Measurements from ENCODE around the gene ARAP1. TPM values are rescaled to one million over a fixed set of nuclear protein-coding genes. Genes with fewer than 3 reads are reported as not detected.

Gene ARAP1
- polyA plus RNA-seq, 1 donor from 2014 or later, result 3.5 TPM

DNA sequence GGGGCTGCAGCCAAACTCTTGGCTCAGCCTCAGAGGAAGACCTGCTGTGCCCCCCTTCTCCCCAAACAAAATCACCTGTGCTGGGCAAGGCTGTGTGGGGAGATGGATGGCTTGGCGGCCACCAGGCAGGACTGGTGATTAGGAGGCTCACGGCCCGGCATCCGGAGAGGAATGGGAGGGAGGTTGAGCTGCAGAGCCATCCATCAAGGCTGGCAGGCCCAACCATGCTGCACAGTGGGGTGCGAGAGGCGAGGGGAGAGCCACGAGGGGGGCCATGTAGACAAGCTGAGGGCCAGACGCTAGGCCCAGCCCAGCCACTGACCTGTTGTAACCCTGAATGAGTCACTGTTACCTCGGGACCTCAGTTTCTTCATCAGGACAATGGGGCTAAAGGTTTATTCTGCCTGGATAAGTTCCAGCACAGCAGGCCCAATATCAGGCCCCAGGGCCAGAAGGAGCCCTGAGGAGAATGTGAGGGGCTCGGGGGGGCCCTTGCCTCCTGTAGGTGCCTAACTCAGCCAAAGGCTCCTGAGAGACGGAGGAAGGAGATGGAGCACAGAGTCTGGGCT is 96.2 kb downstream of the ARAP1 start:
- Histone ChIP-seq H3K27ac (ENCODE audit: low read length) (no peak overlapping the region), H3K4me2 (ENCODE audit: low read length) (no peak overlapping the region), H3K9me2 (ENCODE audit: insufficient read depth, low read length) (no peaks in the 10 kb centered on the region), H3K36me3 (ENCODE audit: insufficient read depth, low read length) (no peaks in the 10 kb centered on the region), H3K9ac (ENCODE audit: low read length) (no peak overlapping the region), H4K20me1 (ENCODE audit: insufficient read depth) (no peaks in the 10 kb centered on the region), H3F3A (ENCODE audit: insufficient read depth, low read length, poor library complexity, severe bottlenecking) (no peaks in the 10 kb centered on the region), H3K4me3 (ENCODE audit: low read length) (no peak overlapping the region), H2AFZ (ENCODE audit: low read depth, low read length) (no peak overlapping the region), H3K27me3 (ENCODE audit: insufficient read depth, low read depth, low read length) (no peaks in the 10 kb centered on the region), H3K9me3 (ENCODE audit: low read length) (no peaks in the 10 kb centered on the region), H3K79me2 (replicated peaks; ENCODE audit: insufficient read depth, low read length) (no peaks in the 10 kb centered on the region)
- TF ChIP-seq, protein P1, sequence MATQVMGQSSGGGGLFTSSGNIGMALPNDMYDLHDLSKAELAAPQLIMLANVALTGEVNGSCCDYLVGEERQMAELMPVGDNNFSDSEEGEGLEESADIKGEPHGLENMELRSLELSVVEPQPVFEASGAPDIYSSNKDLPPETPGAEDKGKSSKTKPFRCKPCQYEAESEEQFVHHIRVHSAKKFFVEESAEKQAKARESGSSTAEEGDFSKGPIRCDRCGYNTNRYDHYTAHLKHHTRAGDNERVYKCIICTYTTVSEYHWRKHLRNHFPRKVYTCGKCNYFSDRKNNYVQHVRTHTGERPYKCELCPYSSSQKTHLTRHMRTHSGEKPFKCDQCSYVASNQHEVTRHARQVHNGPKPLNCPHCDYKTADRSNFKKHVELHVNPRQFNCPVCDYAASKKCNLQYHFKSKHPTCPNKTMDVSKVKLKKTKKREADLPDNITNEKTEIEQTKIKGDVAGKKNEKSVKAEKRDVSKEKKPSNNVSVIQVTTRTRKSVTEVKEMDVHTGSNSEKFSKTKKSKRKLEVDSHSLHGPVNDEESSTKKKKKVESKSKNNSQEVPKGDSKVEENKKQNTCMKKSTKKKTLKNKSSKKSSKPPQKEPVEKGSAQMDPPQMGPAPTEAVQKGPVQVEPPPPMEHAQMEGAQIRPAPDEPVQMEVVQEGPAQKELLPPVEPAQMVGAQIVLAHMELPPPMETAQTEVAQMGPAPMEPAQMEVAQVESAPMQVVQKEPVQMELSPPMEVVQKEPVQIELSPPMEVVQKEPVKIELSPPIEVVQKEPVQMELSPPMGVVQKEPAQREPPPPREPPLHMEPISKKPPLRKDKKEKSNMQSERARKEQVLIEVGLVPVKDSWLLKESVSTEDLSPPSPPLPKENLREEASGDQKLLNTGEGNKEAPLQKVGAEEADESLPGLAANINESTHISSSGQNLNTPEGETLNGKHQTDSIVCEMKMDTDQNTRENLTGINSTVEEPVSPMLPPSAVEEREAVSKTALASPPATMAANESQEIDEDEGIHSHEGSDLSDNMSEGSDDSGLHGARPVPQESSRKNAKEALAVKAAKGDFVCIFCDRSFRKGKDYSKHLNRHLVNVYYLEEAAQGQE (IDR thresholded peaks at IDR 0.05; ENCODE audit: borderline replicate concordance), result no peak
- TF ChIP-seq SMC3 (conservative IDR thresholded peaks at IDR 0.05; ENCODE audit: poor library complexity) (no peak), EZH2 (IDR thresholded peaks at IDR 0.05; ENCODE audit: borderline replicate concordance, insufficient read depth, low read length, poor library complexity, severe bottlenecking) (no peak), TAF1 (IDR thresholded peaks at IDR 0.05; ENCODE audit: low read depth) (no peak), RAD21 (conservative IDR thresholded peaks at IDR 0.05) (no peak), EP300 (conservative IDR thresholded peaks at IDR 0.05; ENCODE audit: poor library complexity, severe bottlenecking) (no peak), MXI1 (conservative IDR thresholded peaks at IDR 0.05; ENCODE audit: poor library complexity, severe bottlenecking) (no peak), POLR2AphosphoS5 (IDR thresholded peaks at IDR 0.05) (no peak)
- TF ChIP-seq, protein P2, sequence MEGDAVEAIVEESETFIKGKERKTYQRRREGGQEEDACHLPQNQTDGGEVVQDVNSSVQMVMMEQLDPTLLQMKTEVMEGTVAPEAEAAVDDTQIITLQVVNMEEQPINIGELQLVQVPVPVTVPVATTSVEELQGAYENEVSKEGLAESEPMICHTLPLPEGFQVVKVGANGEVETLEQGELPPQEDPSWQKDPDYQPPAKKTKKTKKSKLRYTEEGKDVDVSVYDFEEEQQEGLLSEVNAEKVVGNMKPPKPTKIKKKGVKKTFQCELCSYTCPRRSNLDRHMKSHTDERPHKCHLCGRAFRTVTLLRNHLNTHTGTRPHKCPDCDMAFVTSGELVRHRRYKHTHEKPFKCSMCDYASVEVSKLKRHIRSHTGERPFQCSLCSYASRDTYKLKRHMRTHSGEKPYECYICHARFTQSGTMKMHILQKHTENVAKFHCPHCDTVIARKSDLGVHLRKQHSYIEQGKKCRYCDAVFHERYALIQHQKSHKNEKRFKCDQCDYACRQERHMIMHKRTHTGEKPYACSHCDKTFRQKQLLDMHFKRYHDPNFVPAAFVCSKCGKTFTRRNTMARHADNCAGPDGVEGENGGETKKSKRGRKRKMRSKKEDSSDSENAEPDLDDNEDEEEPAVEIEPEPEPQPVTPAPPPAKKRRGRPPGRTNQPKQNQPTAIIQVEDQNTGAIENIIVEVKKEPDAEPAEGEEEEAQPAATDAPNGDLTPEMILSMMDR (IDR thresholded peaks at IDR 0.05; ENCODE audit: poor library complexity, severe bottlenecking), result no peak

DNA sequence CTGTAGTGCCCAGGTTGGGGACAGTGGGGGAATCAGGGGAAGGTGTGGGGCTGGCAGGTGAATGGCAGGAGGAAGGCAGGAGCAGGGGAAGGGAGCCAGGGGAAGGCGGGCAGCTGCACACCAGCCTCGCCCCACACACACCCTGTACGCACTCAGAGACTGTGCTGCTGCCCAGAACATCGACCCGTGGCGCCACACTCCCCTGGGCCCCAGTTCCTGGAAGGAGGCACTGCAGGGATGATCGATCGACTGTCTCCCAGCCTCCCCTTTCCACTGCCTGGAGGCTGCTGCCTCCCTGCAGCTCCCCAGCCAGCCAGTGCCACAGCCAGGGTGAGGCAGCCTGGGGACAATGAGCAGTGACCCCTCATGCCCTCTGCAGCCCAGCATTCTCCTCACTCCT is 97.2 kb downstream of the ARAP1 start:
- Histone ChIP-seq H3K4me2 (ENCODE audit: low read length) (no peak overlapping the region), H3K9me3 (ENCODE audit: low read length) (no peaks in the 10 kb centered on the region), H4K20me1 (ENCODE audit: insufficient read depth) (no peaks in the 10 kb centered on the region), H3K9me2 (ENCODE audit: insufficient read depth, low read length) (no peaks in the 10 kb centered on the region), H3K27ac (ENCODE audit: low read length) (no peak overlapping the region), H3F3A (ENCODE audit: insufficient read depth, low read length, poor library complexity, severe bottlenecking) (no peaks in the 10 kb centered on the region), H3K9ac (ENCODE audit: low read length) (no peak overlapping the region), H3K4me3 (ENCODE audit: low read length) (no peak overlapping the region), H3K27me3 (ENCODE audit: insufficient read depth, low read depth, low read length) (no peaks in the 10 kb centered on the region), H3K79me2 (replicated peaks; ENCODE audit: insufficient read depth, low read length) (no peaks in the 10 kb centered on the region), H2AFZ (ENCODE audit: low read depth, low read length) (no peak overlapping the region), H3K36me3 (ENCODE audit: insufficient read depth, low read length) (no peaks in the 10 kb centered on the region)
- no peak for TF ChIP-seq MXI1 (conservative IDR thresholded peaks at IDR 0.05; ENCODE audit: poor library complexity, severe bottlenecking)

Measured in neural cell (in vitro differentiated cells).